MM.1S (cell line): ENCODE measurements around the gene BANP.

ENCODE experiments used
- CTCF ChIP-seq: fragments of 300-600 bp; sonication (generic); IDR thresholded peaks from 2 replicates; pipeline ENCODE4 v1.5.1; 2016; ENCODE audit warnings: antibody characterized with exemption, low read length, mixed read lengths
- EZH2phosphoT487 ChIP-seq: fragments of 300-600 bp; sonication (generic); IDR thresholded peaks from 2 replicates; pipeline ENCODE4 v1.6.1; 2018; ENCODE audit warnings: antibody characterized with exemption, low read length

DNA sequence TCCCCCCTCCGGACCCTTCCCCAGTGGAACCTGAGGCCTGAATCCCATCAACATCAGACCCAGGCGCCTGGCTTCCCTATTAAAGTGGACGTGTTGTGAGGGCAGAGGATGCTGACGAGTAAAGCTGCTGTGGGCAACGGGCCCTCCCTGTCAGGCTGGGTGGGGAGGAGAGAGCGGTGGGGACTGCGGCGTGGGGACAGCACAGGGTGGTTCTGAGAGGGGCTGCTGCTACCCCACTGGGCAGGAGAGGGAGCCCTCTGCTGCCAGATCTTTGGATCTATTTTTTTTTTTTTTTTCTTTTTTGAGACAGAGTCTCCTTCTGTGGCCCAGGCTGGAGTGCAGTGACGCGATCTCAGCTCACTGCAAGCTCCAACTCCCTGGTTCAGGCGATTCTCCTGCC is 20.8 kb upstream of the BANP start:
- TF ChIP-seq CTCF (no peak), EZH2phosphoT487 (no peak)
